Tibial nerve (tissue), 4 donors: ENCODE measurements around the gene CDH13. TPM values are rescaled to one million over a fixed set of nuclear protein-coding genes. Genes with fewer than 3 reads are reported as not detected.

Experiments
- DNase-seq, 2 donors: peaks; one replicate each; pipeline ENCODE4 v3.0.0-alpha.2; 2019; ENCODE audit warnings: low spot score in 2 of 2
- H3K27ac ChIP-seq, 4 donors: fragments of 200-600 bp; sonication (generic) in 3 of 4; one replicate each; pipeline ENCODE4 v1.5.1; 2017 to 2019; ENCODE audit warnings: mild to moderate bottlenecking in 1 of 4
- H3K27me3 ChIP-seq, 2 donors: fragments of 200-600 bp; sonication (generic) in 1 of 2; one replicate each; pipeline versions ENCODE4 v1.5.1 to v1.6.0; 2017 to 2019
- H3K36me3 ChIP-seq, 3 donors: fragments of 200-600 bp; sonication (generic); one replicate each; pipeline ENCODE4 v1.5.1; 2018 to 2019
- H3K4me1 ChIP-seq, 4 donors: fragments of 200-600 bp; sonication (generic) in 3 of 4; one replicate each; pipeline ENCODE4 v1.5.1; 2017 to 2019
- H3K4me3 ChIP-seq, 4 donors: fragments of 200-600 bp; sonication (generic) in 3 of 4; one replicate each; pipeline ENCODE4 v1.5.1; 2017 to 2019; ENCODE audit warnings: mild to moderate bottlenecking in 1 of 4, moderate library complexity in 1 of 4
- H3K9me3 ChIP-seq, 4 donors: fragments of 200-600 bp; sonication (generic) in 3 of 4; one replicate each; pipeline ENCODE4 v1.5.1; 2017 to 2019
- CTCF ChIP-seq, 5 experiments: fragments of 200-600 bp in 3 of 5; fragments of 450-650 bp in 2 of 5; sonication (generic) in 3 of 5; IDR thresholded peaks; one replicate each; pipeline ENCODE4 v1.5.1; 2016 to 2019; ENCODE audit warnings: antibody characterized with exemption in 5 of 5, mild to moderate bottlenecking in 3 of 5, moderate library complexity in 2 of 5
- EP300 ChIP-seq, 2 donors: sonication (generic); formaldehyde crosslinking; IDR thresholded peaks; one replicate each; pipeline ENCODE4 v1.6.1; 2017; ENCODE audit warnings: antibody characterized with exemption in 2 of 2, mild to moderate bottlenecking in 1 of 2
- POLR2A ChIP-seq, 2 donors: fragments of 450-650 bp; IDR thresholded peaks; one replicate each; pipeline ENCODE4 v1.6.1; 2017; ENCODE audit warnings: antibody characterized with exemption in 2 of 2, mild to moderate bottlenecking in 2 of 2, moderate library complexity in 2 of 2
- WGBS, 2 donors: methylation state at CpG; one replicate each; pipeline ENCODE4 v1.1.5; 2018; 5-methylcytosine and 5-hydroxymethylcytosine counted together
- total RNA-seq, 4 donors: library from RNA; depleted of rRNA; stranded (reverse); fragments of >200 nt; gene quantifications; one replicate each; pipeline ENCODE4 v1.1.0, GENCODE V29; 2016

CDH13 gene
- total RNA-seq, 4 donors from 2014 or later: 4.1 to 14.4 (median 5.8) TPM

GRCh38 chr16:82636485-82636884, 9.7 kb downstream of the CDH13 start:
- H3K4me3 ChIP-seq: no peak overlapping the region
- no peaks in the 10 kb centered on the region for H3K36me3 ChIP-seq
- no peaks in the 10 kb centered on the region for H3K27me3 ChIP-seq
- WGBS, 2 donors: 83 to 96% methylated on average over 3 of the region's 3 CpGs
- no peaks in the 10 kb centered on the region for H3K4me1 ChIP-seq
- TF ChIP-seq POLR2A (IDR thresholded peaks at IDR 0.05) (no peak), CTCF (IDR thresholded peaks at IDR 0.05) (no peak), EP300 (IDR thresholded peaks at IDR 0.05) (no peak)
- no peak overlapping the region for H3K27ac ChIP-seq
- H3K9me3 ChIP-seq: no peaks in the 10 kb centered on the region
- DNase-seq: no peak

- no peaks in the 10 kb centered on the region for H3K36me3 ChIP-seq
- H3K9me3 ChIP-seq: no peaks in the 10 kb centered on the region
- DNase-seq: no peak
- no peak overlapping the region for H3K27ac ChIP-seq
- H3K27me3 ChIP-seq: no peaks in the 10 kb centered on the region
- 87 to 93% methylated on average over 3 of the region's 3 CpGs for WGBS, 2 donors
- TF ChIP-seq POLR2A (IDR thresholded peaks at IDR 0.05) (no peak), EP300 (IDR thresholded peaks at IDR 0.05) (no peak), CTCF (IDR thresholded peaks at IDR 0.05) (no peak)
- no peaks in the 10 kb centered on the region for H3K4me1 ChIP-seq
- no peak overlapping the region for H3K4me3 ChIP-seq
These were observed 10.2 kb downstream of the CDH13 start for GRCh38 chr16:82636958-82637357.

GRCh38 chr16:82638095-82638798, 11.5 kb downstream of the CDH13 start:
- Histone ChIP-seq H3K9me3 (no peaks in the 10 kb centered on the region), H3K36me3 (no peaks in the 10 kb centered on the region), H3K4me3 (no peak overlapping the region), H3K27me3 (no peaks in the 10 kb centered on the region), H3K27ac (no peak overlapping the region), H3K4me1 (no peaks in the 10 kb centered on the region)
- TF ChIP-seq CTCF (IDR thresholded peaks at IDR 0.05) (no peak), POLR2A (IDR thresholded peaks at IDR 0.05) (no peak), EP300 (IDR thresholded peaks at IDR 0.05) (no peak)
- WGBS, 2 donors: 70 to 78% methylated on average over 4 of the region's 4 CpGs
- no peak for DNase-seq

- WGBS, 2 donors: 62 to 69% methylated on average over 3 of the region's 3 CpGs
- no peaks in the 10 kb centered on the region for H3K36me3 ChIP-seq
- H3K9me3 ChIP-seq: no peaks in the 10 kb centered on the region
- TF ChIP-seq CTCF (IDR thresholded peaks at IDR 0.05) (no peak), EP300 (IDR thresholded peaks at IDR 0.05) (no peak), POLR2A (IDR thresholded peaks at IDR 0.05) (no peak)
- no peak overlapping the region for H3K27ac ChIP-seq
- no peaks in the 10 kb centered on the region for H3K4me1 ChIP-seq
- no peak for DNase-seq
- H3K27me3 ChIP-seq: no peaks in the 10 kb centered on the region
- H3K4me3 ChIP-seq: no peak overlapping the region
These were observed 12.5 kb downstream of the CDH13 start for GRCh38 chr16:82639263-82639662.

- no peaks in the 10 kb centered on the region for H3K36me3 ChIP-seq
- peak; percentile 38 to 59 (median 49) for TF ChIP-seq CTCF (IDR thresholded peaks at IDR 0.05)
- TF ChIP-seq POLR2A (IDR thresholded peaks at IDR 0.05): no peak
- H3K4me1 ChIP-seq: no peaks in the 10 kb centered on the region
- no peaks in the 10 kb centered on the region for H3K9me3 ChIP-seq
- H3K4me3 ChIP-seq: no peak overlapping the region
- no peaks in the 10 kb centered on the region for H3K27me3 ChIP-seq
- 25 to 33% methylated on average over 9 of the region's 9 CpGs for WGBS, 2 donors
- H3K27ac ChIP-seq: no peak overlapping the region
- DNase-seq: no peak
These were observed 13.0 kb downstream of the CDH13 start for GRCh38 chr16:82639666-82640336.
